GM18868 (cell line): ENCODE measurements around the gene ZNF98.

Source experiments
- ATAC-seq: cut with Tn5 transposase; IDR thresholded peaks from one replicate; pipeline ENCODE4 v1.9.1; 2021; ENCODE audit warnings: mild to moderate bottlenecking, moderate library complexity; ENCODE audit not compliant: unreplicated experiment

The ZNF98 gene

DNA sequence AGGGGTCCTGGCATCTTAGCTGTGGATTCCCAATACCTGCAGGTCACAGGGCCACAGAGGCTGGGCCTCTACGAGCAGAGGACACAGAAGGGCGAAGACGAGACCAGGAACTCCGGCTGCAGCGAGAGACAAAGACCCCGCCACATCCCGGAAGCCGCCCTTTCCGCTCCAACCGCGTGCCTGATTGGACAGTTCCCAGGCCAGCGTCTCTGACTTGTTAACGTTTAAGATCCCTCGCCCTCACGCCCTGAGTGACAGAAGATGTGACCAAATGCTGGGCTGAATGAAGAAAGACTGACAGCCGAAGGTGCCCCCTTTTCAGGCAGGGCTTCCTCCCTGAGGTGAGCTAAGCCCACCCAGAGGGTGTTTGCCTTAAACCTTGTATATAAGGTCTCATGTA is at the start of gene ZNF98:
ZNF98 (minus strand) TSS at position 136 of the 400 bp plus-strand sequence; CDS start at position 14, 122 bp downstream.
- ATAC-seq: no peak

DNA sequence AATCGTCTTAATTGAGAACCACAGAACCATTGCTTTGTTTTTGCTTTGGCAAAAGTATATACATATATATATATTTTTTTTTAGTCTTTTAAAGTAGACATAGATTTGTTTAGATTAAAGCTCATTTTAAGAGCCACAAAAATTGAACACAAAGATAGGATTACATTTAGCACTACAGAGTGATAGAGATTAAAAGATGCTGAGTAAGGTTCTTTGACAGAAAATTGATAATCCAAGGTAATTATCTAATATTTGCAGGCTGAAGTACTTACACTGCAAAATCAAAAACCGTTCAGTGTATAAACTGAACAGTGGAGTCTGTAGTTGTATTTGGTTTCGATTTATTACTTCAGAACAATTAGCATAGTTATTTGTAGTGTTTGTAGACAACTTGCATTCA is 24.5 kb upstream of the ZNF98 start:
- ATAC-seq: no peak

DNA sequence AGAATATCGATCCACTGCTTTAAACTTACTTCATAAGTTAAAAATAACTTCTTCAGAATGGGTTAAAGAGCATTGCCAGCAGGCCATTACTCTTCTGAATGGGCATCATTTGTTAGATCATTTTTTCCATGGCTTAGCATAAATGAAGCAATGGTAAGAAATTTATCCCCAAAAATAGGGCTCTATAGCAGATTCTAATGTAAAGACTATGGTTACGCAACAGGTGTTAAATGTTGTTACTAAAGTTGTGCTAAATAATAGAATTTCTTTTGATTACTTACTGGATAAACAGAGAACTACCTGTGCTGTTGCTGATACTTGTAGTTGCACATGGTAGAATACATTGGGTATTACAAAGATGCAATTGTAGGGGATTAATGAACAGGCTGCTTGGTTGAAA is 15.9 kb upstream of the ZNF98 start:
- no peak for ATAC-seq

GRCh38 chr19:22427960-22428913 is 6.1 kb upstream of the ZNF98 start:
- no peak for ATAC-seq

DNA sequence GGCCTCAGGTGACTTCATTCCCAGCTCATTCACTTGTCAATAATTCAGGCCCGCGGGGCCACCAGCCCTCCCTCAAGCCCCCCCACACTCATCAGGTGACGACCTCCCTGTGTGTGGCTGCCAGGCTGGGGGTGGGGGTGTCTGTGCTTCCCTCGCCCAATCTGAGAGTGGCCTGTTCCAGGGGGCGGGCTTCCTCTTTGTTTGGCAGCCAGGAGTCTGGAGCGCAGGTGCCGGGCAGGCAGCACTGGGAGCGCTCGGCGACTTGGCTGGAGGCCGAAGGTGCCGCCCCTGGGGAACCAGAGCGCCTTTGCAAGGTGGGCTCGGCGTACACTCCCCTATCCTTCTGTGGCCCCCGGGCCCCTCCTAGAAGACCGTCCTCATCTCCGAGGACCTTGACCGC is 5.4 kb upstream of the ZNF98 start:
- ATAC-seq: no peak

DNA sequence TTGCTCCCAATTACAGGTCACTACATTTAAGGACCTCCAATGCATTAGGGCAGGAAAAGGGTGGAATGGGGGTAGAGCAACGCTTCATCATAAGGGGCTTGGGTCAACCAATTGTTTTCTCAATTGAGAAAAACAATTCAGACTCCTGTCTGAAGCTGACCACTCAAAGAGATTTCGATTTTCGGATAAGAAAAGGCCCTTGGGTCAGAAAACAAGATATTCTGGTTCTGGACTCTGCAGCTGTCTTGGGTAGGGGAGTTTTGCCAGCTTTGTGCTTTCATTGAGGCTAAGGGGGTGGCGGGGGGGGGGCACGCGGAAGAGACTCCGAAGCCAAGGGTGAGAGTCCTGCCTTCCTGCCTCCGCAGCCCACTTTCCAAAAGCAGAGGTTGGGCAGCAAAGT is 4.8 kb upstream of the ZNF98 start:
- ATAC-seq: no peak

- ATAC-seq: no peak
These were observed 349 bp downstream of the ZNF98 start for GRCh38 chr19:22421797-22422196.

- ATAC-seq: no peak
These were observed 67.5 kb downstream of the ZNF98 start for GRCh38 chr19:22354665-22355064.
